Renal pelvis (tissue), 4 donors: ENCODE measurements around the gene PADI4. TPM values are rescaled to one million over a fixed set of nuclear protein-coding genes. Genes with fewer than 3 reads are reported as not detected.
A peak's percentile ranks its signal among the peaks of the same experiment; 100 is the strongest.
"Not testable (repeated sequence)": the region's sequence is repeated elsewhere in the genome, so short reads cannot be mapped to it uniquely, and the experiment has no call there.

Source experiments
- DNase-seq: peaks from one replicate; pipeline ENCODE4 v3.0.0-alpha.2; 2013
- polyA plus RNA-seq, 3 donors: library from polyadenylated mRNA; unstranded; fragments of 120-200 nt; gene quantifications; one replicate each; pipeline ENCODE4 v1.2.1, GENCODE V29; 2013; ENCODE audit not compliant: insufficient read length in 3 of 3

The PADI4 gene
- polyA plus RNA-seq, 3 donors: 0.88 to 1.4 (median 0.99) TPM

DNA sequence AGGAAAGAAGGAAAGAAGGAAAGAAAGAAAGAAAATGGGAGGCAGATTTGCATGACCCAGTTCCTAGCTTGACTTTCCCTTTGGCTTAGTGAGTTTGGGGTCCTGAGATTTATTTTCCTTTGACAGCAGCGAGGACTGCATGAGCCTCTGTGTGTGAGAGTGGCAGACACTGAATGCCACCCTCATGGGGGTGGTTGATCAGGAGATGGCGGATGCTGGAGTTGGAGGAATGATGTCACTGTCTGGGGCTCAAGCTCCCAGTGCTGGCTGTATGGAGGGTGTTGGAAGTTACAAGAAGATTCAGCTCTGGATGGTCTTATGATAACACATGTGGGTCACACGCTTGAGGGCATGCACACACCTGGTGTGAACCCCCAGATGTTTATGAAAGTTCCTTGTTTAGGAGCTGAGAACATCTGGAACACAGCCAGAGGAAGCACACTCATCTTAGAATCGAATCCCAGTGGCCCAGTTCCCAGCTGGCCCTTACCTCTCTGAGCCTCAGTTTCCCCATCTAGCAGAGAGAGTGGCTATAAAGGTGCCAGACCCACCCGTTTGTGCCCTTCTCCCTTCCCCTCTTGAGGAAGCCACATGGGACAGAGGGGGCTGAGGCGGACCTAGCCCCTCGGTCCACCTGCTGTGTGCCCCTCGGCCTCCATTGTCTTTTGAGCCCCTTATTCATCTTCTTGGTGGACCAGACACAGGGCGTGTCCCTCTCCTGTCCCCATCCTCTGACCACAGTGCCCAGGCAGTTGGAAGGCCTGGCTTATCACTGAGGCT, 5.7 kb downstream of the PADI4 start:
- no peak for DNase-seq

DNA sequence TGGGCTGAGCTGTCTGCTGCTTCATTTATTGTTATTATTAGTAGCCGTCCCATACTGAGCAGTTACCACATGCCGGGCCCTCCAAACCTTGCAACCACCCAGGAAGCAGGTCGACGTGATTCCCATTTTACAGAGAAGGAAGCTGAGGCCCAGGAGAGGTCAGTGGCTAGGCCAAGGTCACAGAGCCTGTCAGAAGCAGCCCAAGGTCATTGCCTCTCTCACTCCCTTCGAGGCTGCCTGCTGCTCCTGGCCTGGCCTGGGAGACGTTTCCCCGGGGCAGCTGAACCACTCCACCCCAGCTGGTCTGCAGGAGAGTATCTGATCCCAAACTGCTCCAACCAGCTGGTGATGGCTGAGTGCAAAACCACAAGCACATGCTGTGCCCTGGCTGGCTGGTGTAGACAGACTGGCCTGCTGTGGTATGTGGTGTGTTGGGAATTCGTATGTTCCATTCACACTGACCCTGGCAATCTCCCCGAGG, 6.5 kb downstream of the PADI4 start:
- DNase-seq: no peak

DNA sequence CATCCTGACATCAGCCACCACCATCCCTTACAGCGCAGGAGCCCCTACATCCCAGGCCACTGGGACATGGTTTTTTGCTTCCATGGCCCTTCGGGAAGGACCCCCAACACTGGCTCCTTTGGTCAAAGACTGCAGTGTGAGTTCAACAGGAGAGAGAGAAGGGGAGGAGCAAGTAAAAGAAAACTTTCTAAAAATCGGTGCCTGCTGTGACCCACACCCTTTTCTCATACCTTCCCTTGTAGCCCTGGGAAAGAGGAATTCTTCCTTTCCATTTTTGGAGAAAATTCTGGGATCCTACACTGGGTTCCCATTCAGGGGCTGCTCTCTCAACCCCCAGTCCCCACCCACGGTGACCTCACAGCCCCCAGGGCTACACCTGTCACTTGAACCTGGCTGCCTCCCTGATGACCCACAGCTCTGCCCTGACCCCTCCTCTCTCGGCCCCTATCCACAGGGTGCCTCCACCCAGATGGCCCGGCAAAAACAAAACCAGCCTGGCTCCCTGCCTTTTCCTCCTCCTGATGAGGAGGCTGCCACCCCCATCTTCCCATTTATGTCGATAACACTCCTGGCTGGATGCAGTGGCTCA, 7.6 kb downstream of the PADI4 start:
- no peak for DNase-seq

DNA sequence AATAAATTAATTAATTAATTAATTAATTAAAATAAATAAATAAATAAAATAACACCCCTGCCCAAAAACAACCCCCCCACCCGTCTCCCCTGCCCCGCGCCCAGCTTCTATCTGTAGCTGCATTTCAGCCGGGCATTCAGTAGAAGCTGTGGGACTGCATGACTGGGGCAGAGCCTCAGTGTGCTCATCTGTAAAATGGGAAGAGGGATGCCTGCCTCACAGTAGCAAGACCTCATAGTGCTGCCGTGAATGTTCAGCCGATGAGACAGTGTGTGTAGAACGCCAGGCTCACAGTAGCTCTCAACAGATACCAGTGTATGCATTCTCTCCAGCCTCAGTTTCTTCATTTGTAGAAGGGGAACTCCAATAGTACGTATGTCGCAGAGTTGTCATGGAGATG, 8.7 kb downstream of the PADI4 start:
- DNase-seq: no peak

DNA sequence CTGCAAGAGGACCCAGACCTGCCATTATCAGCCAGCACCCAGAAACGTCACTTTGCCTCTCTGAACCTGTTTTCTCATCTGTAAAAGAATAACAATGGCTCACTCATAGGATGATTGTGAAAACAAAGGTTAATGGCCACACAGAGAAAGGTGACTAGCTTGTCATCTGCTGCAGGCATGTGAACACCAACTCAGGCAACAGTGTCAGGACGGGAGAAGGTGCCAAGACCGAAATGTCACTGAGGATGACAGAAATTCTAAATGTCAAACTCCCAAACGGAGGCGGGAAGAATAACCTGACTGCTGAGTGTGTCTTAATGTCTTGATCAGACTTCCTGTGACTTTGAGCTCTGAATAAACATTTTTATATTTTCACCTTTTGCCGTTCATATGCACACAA, 10.3 kb downstream of the PADI4 start:
- DNase-seq: no peak

DNA sequence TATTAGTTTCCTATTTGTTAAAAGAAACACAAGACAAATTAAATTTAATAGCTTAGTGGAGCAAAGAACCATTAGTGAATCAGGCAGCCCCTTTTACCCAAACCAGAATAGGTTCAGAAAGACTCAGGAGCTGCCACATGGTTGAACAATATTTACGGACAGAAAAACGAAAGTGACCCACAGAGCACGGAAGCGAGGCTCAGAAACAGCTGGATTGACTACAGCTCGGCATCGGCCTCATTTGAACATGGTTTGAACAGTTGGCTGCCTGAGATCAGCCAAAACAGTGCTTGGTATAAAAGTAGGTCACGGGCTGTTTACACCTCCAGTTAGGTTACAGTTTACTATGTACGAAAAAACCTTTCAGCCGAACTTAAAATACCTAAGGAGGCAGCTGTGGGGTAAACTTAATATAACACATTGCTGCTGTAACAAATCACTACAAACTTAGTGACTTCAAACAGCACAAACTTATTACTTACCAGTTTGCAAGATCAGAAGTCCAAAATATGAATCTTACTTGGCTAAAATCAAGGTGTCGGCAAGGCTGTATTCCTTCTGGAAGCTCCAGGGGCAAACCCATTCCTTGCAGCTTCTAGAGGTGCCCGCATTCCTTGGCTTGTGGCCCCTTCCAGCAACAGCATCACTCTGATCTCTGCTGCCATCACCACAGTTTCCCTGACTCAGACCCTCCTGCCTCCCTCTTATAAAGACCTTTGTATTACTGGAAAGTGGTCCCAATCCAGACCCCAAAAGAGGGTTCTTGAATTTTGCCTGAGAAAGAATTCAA, 11.8 kb downstream of the PADI4 start:
- no peak for DNase-seq

DNA sequence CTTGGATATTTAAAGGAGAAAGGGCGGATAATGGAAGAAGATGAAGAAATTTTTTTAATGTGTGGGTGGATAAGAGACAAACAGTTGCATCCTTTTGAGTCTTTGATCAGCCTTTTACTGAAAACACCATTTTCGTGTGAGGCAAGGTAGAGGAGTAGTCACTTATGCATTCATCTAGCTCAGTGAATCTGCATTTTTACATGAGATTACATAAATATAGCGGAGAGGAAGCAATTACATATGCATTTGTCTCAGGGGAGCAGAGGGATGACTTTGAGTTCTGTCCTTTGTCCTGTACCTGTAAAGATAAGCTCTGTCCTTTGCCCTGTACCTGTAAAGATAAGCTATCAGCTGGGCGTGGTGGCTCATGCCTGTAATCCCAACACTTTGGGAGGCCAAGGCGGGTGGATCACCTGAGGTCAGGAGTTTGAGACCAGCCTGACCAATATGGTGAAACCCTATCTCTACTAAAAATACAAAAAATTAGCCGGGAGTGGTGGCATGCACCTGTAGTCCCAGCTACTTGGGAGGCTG, 13.9 kb downstream of the PADI4 start:
- not testable (repeated sequence) for DNase-seq

DNA sequence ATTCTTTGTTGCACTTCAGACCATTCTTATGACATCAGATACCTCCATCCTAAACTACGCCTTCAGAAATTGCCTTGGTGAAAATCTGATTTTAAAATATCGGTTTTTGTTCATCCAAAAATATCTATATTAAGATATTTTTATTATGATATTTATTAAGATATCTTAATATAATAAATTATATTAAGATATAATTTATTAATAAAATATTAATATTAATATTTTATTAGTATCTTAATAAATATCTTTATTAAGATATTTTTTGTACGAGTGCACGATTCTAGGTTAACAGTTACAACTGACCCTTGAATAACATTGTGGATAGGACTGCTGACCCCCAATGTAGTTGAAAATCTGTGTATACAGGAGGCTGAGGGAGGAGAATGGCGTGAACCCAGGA, 20.9 kb downstream of the PADI4 start:
- no peak for DNase-seq

DNA sequence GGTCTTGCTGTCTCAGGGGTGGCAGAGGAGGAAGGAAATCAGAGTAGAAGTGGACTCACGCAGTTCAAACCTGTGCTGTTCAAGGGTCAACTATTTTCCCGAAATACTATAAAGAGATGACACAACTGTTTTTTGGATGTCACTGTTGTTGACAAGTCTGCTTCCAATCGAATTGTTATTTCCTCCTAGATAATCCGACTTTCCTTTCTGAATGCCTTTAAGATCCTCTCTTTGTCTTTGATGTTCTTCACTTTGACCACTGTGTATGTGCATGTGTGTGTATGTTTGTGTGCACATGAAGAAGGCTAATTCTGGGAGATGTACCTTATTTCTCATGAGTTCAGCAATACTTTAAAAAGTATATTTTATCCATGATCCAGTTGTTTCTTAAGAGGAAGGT, 21.6 kb downstream of the PADI4 start:
- DNase-seq: no peak

DNA sequence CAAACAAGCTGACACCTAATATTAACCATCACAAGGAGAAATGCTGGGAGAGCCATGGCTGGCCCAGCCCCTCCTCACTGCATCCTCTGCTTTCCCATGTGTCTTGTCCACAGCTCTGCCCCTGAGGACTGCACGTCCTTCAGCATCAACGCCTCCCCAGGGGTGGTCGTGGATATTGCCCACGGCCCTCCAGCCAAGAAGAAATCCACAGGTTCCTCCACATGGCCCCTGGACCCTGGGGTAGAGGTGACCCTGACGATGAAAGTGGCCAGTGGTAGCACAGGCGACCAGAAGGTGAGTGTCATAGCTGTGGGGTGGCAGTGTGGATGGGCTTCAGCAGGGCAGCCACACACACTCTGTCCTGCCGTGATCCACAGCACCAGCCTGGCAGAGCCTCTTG, 22.9 kb downstream of the PADI4 start:
- no peak for DNase-seq

DNA sequence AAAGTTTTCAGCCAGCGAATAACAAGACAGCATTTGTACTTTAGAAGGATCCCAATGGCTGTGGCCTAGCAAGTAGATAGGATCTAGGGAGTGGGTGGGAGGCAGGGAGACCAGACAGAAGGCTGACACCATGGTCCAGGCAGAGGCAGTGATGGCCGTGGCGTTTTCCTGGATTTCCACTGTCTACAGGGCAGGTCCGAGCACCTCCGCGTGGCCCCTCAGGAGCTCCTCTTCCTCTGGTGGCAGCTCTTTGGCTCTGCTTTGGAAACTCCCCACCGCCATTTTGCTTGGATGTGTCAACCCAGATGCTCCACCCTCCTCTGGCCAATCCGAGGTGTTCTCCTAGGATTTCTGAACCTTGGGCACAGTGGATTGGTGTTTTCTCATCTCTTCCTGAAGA, 25.1 kb downstream of the PADI4 start:
- DNase-seq: no peak

DNA sequence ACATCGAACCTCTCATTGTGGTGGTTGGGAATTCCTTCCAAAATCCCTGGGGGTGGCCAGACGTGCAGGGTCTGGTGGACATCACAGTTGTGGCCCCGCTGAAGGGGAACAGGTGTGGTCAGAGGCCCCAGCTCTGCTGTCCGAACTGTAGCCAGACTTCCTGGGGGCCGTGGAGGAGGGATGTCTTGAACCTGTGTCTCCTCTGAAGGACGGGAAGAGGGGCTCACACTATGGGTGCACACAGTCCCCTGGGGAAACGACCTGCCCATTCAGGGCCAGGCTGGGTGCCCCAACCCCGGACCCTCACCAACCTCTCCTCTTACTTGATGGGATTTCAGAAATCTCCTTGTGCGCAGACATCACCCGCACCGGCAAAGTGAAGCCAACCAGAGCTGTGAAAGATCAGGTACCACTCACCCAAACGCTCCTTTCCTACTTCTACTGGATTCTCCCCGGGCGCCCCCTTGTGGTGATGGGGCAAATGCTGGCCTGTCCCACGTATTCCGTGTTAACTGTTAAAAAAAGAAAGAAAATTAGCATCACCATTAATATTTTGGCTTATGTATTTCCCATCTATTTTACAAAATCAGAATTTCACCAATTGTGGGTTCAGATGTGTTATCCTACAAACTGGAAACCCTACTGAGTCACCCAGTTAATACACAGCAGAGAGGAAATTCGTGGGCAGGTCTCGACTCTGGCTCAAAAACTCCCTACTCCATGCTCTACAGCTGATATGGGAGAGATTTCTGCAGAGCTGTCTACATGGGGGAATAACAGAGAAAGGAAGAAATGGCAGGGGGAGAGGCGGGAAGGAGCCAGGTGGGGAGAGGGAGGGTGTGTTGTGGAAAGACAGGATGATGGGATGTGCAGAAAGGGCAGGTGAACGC, 28.1 kb downstream of the PADI4 start:
- DNase-seq: peak; percentile 49

DNA sequence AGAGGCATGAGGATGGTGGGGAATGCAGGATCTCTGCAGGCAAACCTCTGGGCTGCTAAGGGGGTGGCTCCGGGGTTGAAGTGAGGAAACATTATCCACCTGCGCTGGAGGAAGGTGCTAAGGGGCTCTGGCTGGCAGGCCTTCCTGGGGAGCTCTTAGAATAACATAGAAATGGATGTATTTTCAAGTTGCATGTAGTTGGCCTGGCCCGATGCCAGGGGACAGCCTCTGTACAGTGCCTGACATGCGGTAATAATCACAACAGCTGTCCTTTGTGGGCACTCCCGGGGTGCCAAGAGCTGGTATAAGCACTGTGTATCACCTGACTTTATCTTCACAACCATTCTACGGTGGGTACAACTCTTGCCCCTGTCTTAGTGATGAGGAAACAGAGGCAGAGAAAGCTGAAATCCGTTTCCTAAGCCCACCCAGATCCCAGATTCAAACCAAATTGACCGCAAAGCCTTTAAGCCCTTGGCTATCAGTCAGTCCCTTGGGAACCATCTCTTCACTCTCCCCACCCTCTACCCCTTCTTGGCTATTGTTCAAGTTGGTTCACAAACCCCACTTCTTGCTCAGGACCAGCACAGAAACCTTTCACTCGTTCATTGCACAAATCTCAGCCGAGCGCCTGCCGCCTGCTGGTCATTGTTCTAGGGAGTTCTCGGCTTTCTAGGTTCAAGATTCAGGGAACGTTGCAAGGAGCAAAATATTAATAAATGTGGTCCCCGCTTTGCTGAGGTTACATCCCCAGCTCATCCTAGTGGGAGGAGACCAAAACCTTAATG, 30.9 kb downstream of the PADI4 start:
- DNase-seq: no peak

DNA sequence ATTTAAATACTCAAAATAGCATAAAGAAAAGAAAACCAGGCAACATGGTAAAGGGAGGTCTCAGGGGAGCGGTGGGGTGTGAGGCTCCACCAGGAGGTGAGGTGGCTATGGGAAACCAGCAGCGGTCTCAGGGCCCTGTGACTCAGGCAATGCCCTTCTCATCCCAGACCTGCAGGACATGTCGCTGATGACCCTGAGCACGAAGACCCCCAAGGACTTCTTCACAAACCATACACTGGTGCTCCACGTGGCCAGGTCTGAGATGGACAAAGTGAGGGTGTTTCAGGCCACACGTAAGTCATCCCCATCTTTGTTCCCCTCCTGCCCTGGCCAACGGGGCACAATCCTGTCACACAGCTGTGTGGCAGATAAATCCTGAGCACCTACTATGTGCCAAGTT, 31.5 kb downstream of the PADI4 start:
- no peak for DNase-seq

DNA sequence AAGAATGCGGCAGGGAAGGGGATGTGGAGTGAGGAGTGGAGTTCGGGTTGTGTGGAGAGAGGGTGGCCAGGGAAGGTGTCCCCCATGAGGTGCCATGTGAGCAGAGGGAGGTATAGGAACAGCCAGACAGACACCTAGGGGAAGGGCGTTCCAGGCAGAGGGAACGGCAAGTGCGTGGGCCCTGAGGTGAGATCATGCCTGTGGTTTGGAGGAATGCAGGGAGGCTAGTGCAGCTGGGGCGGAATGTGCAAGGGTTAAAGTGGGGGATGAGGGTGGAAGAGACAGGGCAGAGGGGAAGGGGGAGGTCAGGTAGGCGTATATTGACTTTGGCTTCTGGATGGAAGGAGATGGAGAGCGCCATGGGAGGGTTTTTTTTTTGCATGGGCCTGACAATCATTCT, 32.4 kb downstream of the PADI4 start:
- no peak for DNase-seq

DNA sequence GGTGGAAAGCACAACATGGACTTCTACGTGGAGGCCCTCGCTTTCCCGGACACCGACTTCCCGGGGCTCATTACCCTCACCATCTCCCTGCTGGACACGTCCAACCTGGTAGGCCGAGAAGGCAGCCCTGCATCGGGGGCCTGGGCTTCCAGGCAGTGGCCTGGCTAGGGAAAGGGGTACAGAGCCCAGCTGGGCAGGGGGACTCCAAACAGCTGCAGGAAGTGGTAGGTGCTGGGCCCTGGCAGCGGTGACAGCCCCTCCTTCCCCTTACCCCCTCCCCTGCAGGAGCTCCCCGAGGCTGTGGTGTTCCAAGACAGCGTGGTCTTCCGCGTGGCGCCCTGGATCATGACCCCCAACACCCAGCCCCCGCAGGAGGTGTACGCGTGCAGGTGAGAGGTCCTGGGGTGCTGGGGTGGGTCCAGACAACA, 34.0 kb downstream of the PADI4 start:
- DNase-seq: no peak

DNA sequence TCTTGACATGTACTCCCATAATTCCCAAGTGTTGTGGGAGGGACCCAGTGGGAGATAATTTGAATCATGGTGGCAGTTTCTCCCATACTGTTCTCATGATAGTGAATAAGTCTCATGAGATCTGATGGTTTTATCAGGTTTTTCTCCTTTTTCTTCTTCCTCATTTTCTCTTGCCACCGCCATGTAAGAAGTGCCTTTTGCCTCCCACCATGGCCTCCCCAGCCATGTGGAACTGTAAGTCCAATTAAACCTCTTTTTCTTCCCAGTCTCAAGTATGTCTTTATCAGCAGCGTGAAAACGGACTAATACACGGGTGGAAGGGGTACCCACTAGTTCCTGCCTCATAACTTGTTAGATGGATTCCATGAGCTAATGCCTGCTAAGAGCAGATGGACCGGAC, 37.5 kb downstream of the PADI4 start:
- not testable (repeated sequence) for DNase-seq

DNA sequence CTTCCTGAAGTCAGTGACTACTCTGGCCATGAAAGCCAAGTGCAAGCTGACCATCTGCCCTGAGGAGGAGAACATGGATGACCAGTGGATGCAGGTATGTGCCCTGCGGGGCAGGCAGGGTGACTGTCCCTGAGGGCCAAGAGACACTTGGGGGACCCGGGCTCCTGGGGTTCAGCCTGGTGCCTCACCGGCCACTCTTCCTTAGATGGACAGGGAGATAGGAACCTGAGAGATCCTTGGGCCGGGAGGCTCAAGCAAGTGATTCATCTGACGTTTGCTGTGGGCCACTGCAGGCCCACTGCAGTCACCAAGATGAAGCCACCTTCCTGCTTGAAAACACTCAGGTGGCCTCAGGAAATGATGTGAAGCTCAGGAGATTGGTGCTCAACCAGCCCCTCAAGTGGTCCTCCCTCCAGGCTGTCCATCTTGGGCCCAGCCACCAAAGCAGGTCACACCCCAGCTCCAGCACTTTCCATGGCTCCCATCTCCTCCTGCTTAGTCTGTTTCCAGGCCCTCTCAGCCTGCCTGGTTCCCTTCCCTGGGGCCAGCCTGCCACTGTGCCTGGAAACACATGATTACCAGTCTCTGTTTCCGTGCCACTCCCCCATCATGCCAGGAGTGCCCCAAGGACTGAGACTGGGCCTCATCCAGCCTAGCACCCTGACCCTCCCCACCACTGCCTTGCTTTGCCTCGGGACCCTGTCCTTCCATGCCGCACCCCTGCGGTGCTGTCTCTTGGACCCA, 38.2 kb downstream of the PADI4 start:
- no peak for DNase-seq

DNA sequence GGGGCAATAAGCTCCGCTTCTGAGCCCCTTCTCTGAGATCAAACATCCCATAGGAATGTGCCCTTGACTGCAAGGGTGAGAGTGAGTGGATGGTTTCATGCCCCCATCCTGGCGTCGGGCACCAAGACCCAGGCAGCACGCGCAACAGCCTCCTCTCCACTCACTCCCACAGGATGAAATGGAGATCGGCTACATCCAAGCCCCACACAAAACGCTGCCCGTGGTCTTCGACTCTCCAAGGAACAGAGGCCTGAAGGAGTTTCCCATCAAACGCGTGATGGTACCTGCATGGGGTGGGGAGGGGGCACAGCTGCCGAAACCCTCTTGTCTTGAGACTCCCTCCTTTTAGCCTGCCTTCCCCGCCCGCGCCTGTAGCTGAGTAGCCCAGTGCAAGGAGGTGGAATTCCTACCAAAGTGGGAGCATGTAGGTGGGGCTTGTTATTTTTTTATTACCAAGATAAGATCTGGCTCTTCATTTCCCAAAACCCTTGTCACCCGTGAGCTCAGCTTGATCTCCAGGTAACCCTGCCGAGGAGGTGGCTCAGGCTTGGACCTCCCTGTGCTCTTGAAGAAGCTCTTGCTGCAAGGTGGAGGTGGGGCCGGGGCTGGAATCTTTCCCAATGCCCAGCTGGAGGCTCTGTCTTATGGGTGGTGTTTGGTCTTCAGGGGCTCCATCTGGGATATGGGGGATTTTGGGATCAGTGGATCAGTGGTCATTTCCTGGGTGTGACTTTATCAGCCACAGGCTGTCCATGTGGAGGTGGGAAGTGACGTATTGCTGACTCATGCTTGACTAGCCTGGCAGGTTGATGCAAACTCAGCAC, 40.0 kb downstream of the PADI4 start:
- DNase-seq: no peak
